ENCODE data around the gene BCAS3.

BCAS3 gene

GRCh38 chr17:61073799-61074513 lies 396.3 kb downstream of the BCAS3 start:
- DNase-seq, result no peak

- DNase-seq, result no peak
Measured at GRCh38 chr17:61075988-61076387, 398.3 kb downstream of the BCAS3 start.

- peak in 1 of 2 experiments; percentile 15 for DNase-seq
Measured at GRCh38 chr17:61076621-61077031, 399.0 kb downstream of the BCAS3 start.

- no peak for DNase-seq
Measured at GRCh38 chr17:61081959-61082358, 404.3 kb downstream of the BCAS3 start.

- DNase-seq, result no peak
Measured at GRCh38 chr17:61084260-61084659, 406.6 kb downstream of the BCAS3 start.

GRCh38 chr17:61087024-61087423 lies 409.4 kb downstream of the BCAS3 start:
- no peak for DNase-seq

- DNase-seq, result no peak
Measured at GRCh38 chr17:61088556-61088955, 410.9 kb downstream of the BCAS3 start.

- DNase-seq, result no peak
Measured at GRCh38 chr17:61091096-61091495, 413.4 kb downstream of the BCAS3 start.

GRCh38 chr17:61097781-61098180 lies 420.1 kb downstream of the BCAS3 start:
- DNase-seq, result no peak

- peak in 1 of 2 experiments; percentile 12 for DNase-seq
Measured at GRCh38 chr17:61106354-61106753, 428.7 kb downstream of the BCAS3 start.

- no peak for DNase-seq
Measured at GRCh38 chr17:61116577-61116976, 438.9 kb downstream of the BCAS3 start.

- no peak for DNase-seq
Measured at GRCh38 chr17:61117983-61118382, 440.3 kb downstream of the BCAS3 start.

- no peak for DNase-seq
Measured at GRCh38 chr17:61118871-61119270, 441.2 kb downstream of the BCAS3 start.

- no peak for DNase-seq
Measured at GRCh38 chr17:61122326-61122913, 444.8 kb downstream of the BCAS3 start.

- no peak for DNase-seq
Measured at GRCh38 chr17:61124562-61124961, 446.9 kb downstream of the BCAS3 start.

GRCh38 chr17:61126473-61127249 lies 449.0 kb downstream of the BCAS3 start:
- no peak for DNase-seq

- DNase-seq, result no peak
Measured at GRCh38 chr17:61127960-61128359, 450.3 kb downstream of the BCAS3 start.

- no peak for DNase-seq
Measured at GRCh38 chr17:61128661-61129115, 451.0 kb downstream of the BCAS3 start.

GRCh38 chr17:61129267-61130254 lies 451.9 kb downstream of the BCAS3 start:
- no peak for DNase-seq

- no peak for DNase-seq
Measured at GRCh38 chr17:61130330-61130729, 452.7 kb downstream of the BCAS3 start.

- no peak for DNase-seq
Measured at GRCh38 chr17:61131585-61131984, 453.9 kb downstream of the BCAS3 start.

- no peak for DNase-seq
Measured at GRCh38 chr17:61132524-61132923, 454.9 kb downstream of the BCAS3 start.

GRCh38 chr17:61133853-61134252 lies 456.2 kb downstream of the BCAS3 start:
- DNase-seq, result no peak
